Ovary (tissue), 3 donors: ENCODE data around the gene SERPINB13.

Source experiments
- CTCF ChIP-seq, 3 donors: fragments of 450-650 bp in 2 of 3; fragments of 200-600 bp in 1 of 3; IDR thresholded peaks; one replicate each; pipeline versions ENCODE4 v1.5.1 to v1.8.0; 2016 to 2022; ENCODE audit warnings: antibody characterized with exemption in 3 of 3, mild to moderate bottlenecking in 1 of 3
- POLR2A ChIP-seq: fragments of 450-650 bp; IDR thresholded peaks from one replicate; pipeline ENCODE4 v1.6.1; 2017; ENCODE audit warnings: antibody characterized with exemption, mild to moderate bottlenecking, moderate library complexity
- donor health status: DM: no; HTN: no; CAD: no.

- TF ChIP-seq CTCF (IDR thresholded peaks at IDR 0.05): no peak
- TF ChIP-seq POLR2A: no peak
Measured at GRCh38 chr18:63596964-63597363, 9.8 kb downstream of the SERPINB13 start.
